HepG2 (cell line): ENCODE measurements around the gene ZKSCAN3. TPM values are rescaled to one million over a fixed set of nuclear protein-coding genes. Genes with fewer than 3 reads are reported as not detected.

Experiments
- BCL6 ChIP-seq: IDR thresholded peaks from 2 replicates; pipeline ENCODE4 v1.6.1; 2016; ENCODE audit warnings: missing genetic modification reagents, missing compliant biosample characterization
- CTCF ChIP-seq: sonication (generic); formaldehyde crosslinking; IDR thresholded peaks from 2 replicates; pipeline ENCODE4 v1.5.0; 2020; ENCODE audit warnings: mild to moderate bottlenecking, missing genetic modification reagents, moderate library complexity
- FOXA1 ChIP-seq, 2 experiments: fragments of 450-650 bp in 1 of 2; sonication (generic) in 1 of 2; formaldehyde crosslinking in 1 of 2; IDR thresholded peaks; 2 replicates each; pipeline versions ENCODE4 v1.4.0 to v1.6.1; 2016 to 2020; ENCODE audit warnings: missing genetic modification reagents in 1 of 2
- HHEX ChIP-seq: IDR thresholded peaks from 2 replicates; pipeline ENCODE4 v1.6.1; 2016; ENCODE audit warnings: control low read depth
- KDM2A ChIP-seq: sonication (generic); formaldehyde crosslinking; IDR thresholded peaks from 2 replicates; pipeline ENCODE4 v1.4.0; 2020; ENCODE audit warnings: low read depth, missing genetic modification reagents, borderline replicate concordance
- MEIS1 ChIP-seq: sonication (generic); formaldehyde crosslinking; IDR thresholded peaks from 2 replicates; pipeline ENCODE4 v1.9.0; 2021; ENCODE audit warnings: mild to moderate bottlenecking, missing genetic modification reagents, moderate library complexity, borderline replicate concordance
- PHB2 ChIP-seq: fragments of 450-650 bp; IDR thresholded peaks from 2 replicates; pipeline ENCODE4 v1.6.1; 2018; ENCODE audit not compliant: partially characterized antibody
- POLR2G ChIP-seq: fragments of 200-400 bp; formaldehyde crosslinking; IDR thresholded peaks from 2 replicates; pipeline ENCODE4 v1.6.1; 2018; ENCODE audit warnings: mild to moderate bottlenecking, low read depth, low read length, moderate library complexity
- RARG ChIP-seq: sonication (generic); formaldehyde crosslinking; IDR thresholded peaks from 2 replicates; pipeline ENCODE4 v1.4.0; 2020; ENCODE audit warnings: low read depth, mild to moderate bottlenecking, missing genetic modification reagents
- RBM39 ChIP-seq: fragments of 200-400 bp; formaldehyde crosslinking; IDR thresholded peaks from one replicate; pipeline ENCODE4 v1.6.1; 2018; ENCODE audit warnings: antibody characterized with exemption, mild to moderate bottlenecking, low read depth, low read length; ENCODE audit not compliant: poor library complexity, severe bottlenecking
- RNF2 ChIP-seq: fragments of 450-650 bp; conservative IDR thresholded peaks from 2 replicates; pipeline ENCODE4 v1.6.1; 2016; ENCODE audit warnings: low read depth
- SETDB1 ChIP-seq: sonication (generic); formaldehyde crosslinking; IDR thresholded peaks from 2 replicates; pipeline ENCODE4 v1.5.1; 2020; ENCODE audit warnings: missing genetic modification reagents, mild to moderate bottlenecking, borderline replicate concordance
- THAP8 ChIP-seq: sonication (generic); formaldehyde crosslinking; IDR thresholded peaks from 2 replicates; pipeline ENCODE4 v1.5.1; 2020; ENCODE audit warnings: missing genetic modification reagents, mild to moderate bottlenecking, borderline replicate concordance
- ZNF3 ChIP-seq: IDR thresholded peaks from 2 replicates; pipeline ENCODE4 v1.7.0; 2017; ENCODE audit warnings: inconsistent platforms
- ZNF513 ChIP-seq: sonication (generic); formaldehyde crosslinking; conservative IDR thresholded peaks from 2 replicates; pipeline ENCODE4 v1.5.0; 2020; ENCODE audit warnings: missing genetic modification reagents
- ZNF615 ChIP-seq: sonication (generic); formaldehyde crosslinking; IDR thresholded peaks from 2 replicates; pipeline ENCODE4 v1.5.0; 2020; ENCODE audit warnings: mild to moderate bottlenecking, missing genetic modification reagents, borderline replicate concordance
- ZNF772 ChIP-seq: sonication (generic); formaldehyde crosslinking; IDR thresholded peaks from 2 replicates; pipeline ENCODE4 v1.5.0; 2020; ENCODE audit warnings: mild to moderate bottlenecking, missing genetic modification reagents
- ZNF879 ChIP-seq: sonication (generic); formaldehyde crosslinking; IDR thresholded peaks from 2 replicates; pipeline ENCODE4 v1.8.1; 2023; ENCODE audit warnings: missing genetic modification reagents
- polyA plus RNA-seq, 8 experiments: library from polyadenylated mRNA; depleted of rRNA in 3 of 8; stranded (reverse) in 7 of 8; unstranded in 1 of 8; fragments of >200 nt; fragmentation: Illumina TruSeq in 4 of 8; extraction: Trizol in 4 of 8; gene quantifications; 2 replicates each; pipeline versions ENCODE4 v1.2.1 to v1.2.3, GENCODE V29; 2011 to 2016; ENCODE audit warnings: low read depth in 4 of 8, missing spikeins in 1 of 8, mixed read lengths in 1 of 8; ENCODE audit not compliant: insufficient read depth in 1 of 8
- total RNA-seq, 5 experiments: library from RNA; depleted of rRNA; stranded (reverse); fragments of >200 nt; fragmentation: Illumina TruSeq; extraction: Trizol; gene quantifications; 2 replicates each; pipeline ENCODE4 v1.2.3, GENCODE V29; 2016; ENCODE audit warnings: low read depth in 1 of 5
- TF ChIP-seq, protein P1 (sequence below): sonication (generic); formaldehyde crosslinking; IDR thresholded peaks from 2 replicates; pipeline ENCODE4 v1.5.0; 2020; ENCODE audit warnings: missing genetic modification reagents
- TF ChIP-seq, protein P2 (sequence below): sonication (generic); formaldehyde crosslinking; IDR thresholded peaks from 2 replicates; pipeline ENCODE4 v1.8.1; 2022; ENCODE audit warnings: low read depth, mild to moderate bottlenecking, missing genetic modification reagents

ZKSCAN3 gene
- total and polyA plus RNA-seq, 2 of the 13 experiments (the other 11 are each of a cell fraction or from before 2014, with no cell fraction given), result 3.3 to 7.4 TPM

GRCh38 chr6:28349892-28350737, at the start of gene ZKSCAN3 (continued):
- TF ChIP-seq ZNF3 (CRISPR knock-in tag) (peak; percentile 48; the same call in 1 of the 2 replicates), MEIS1 (CRISPR knock-in tag) (peak; percentile 81), THAP8 (CRISPR knock-in tag) (no peak; the same call in 1 of the 2 replicates), KDM2A (CRISPR knock-in tag) (peak; percentile 88; the same call in 1 of the 2 replicates), CTCF (0 out of 2 replicates have a peak, but pooled peaks have one; percentile 19), FOXA1 (IDR thresholded peaks at IDR 0.05) (no peak), FOXA1 (CRISPR knock-in tag; IDR thresholded peaks at IDR 0.05) (no peak; the same call in 1 of the 2 replicates), HHEX (no peak), ZNF513 (CRISPR knock-in tag) (no peak), BCL6 (peak; percentile 29; the same call in 1 of the 2 replicates), RARG (CRISPR knock-in tag) (0 out of 2 replicates have a peak, but pooled peaks have one; percentile 76), PHB2 (no peak), ZNF772 (CRISPR knock-in tag) (peak; percentile 79), RBM39 (no peak), POLR2G (peak; percentile 91), SETDB1 (CRISPR knock-in tag) (no peak), RNF2 (no peak), ZNF879 (CRISPR knock-in tag) (peak; percentile 87; the same call in 1 of the 2 replicates), ZNF615 (CRISPR knock-in tag) (0 out of 2 replicates have a peak, but pooled peaks have one; percentile 66)
- TF ChIP-seq, protein P1, sequence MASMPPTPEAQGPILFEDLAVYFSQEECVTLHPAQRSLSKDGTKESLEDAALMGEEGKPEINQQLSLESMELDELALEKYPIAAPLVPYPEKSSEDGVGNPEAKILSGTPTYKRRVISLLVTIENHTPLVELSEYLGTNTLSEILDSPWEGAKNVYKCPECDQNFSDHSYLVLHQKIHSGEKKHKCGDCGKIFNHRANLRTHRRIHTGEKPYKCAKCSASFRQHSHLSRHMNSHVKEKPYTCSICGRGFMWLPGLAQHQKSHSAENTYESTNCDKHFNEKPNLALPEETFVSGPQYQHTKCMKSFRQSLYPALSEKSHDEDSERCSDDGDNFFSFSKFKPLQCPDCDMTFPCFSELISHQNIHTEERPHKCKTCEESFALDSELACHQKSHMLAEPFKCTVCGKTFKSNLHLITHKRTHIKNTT, result no peak
- TF ChIP-seq, protein P2, sequence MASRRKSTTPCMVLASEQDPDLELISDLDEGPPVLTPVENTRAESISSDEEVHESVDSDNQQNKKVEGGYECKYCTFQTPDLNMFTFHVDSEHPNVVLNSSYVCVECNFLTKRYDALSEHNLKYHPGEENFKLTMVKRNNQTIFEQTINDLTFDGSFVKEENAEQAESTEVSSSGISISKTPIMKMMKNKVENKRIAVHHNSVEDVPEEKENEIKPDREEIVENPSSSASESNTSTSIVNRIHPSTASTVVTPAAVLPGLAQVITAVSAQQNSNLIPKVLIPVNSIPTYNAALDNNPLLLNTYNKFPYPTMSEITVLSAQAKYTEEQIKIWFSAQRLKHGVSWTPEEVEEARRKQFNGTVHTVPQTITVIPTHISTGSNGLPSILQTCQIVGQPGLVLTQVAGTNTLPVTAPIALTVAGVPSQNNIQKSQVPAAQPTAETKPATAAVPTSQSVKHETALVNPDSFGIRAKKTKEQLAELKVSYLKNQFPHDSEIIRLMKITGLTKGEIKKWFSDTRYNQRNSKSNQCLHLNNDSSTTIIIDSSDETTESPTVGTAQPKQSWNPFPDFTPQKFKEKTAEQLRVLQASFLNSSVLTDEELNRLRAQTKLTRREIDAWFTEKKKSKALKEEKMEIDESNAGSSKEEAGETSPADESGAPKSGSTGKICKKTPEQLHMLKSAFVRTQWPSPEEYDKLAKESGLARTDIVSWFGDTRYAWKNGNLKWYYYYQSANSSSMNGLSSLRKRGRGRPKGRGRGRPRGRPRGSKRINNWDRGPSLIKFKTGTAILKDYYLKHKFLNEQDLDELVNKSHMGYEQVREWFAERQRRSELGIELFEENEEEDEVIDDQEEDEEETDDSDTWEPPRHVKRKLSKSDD (CRISPR knock-in tag), result peak; percentile 86; the same call in 1 of the 2 replicates
